ENCODE results near the gene PPID. TPM values are rescaled to one million over a fixed set of nuclear protein-coding genes. Genes with fewer than 3 reads are reported as not detected.
"Not testable (repeated sequence)": the region's sequence is repeated elsewhere in the genome, so short reads cannot be mapped to it uniquely, and the experiment has no call there.

Gene PPID
- 40.1 and 41.4 TPM in 2 replicates for total RNA-seq (2014; rRNA removed; shearing (Covaris generic))

DNA sequence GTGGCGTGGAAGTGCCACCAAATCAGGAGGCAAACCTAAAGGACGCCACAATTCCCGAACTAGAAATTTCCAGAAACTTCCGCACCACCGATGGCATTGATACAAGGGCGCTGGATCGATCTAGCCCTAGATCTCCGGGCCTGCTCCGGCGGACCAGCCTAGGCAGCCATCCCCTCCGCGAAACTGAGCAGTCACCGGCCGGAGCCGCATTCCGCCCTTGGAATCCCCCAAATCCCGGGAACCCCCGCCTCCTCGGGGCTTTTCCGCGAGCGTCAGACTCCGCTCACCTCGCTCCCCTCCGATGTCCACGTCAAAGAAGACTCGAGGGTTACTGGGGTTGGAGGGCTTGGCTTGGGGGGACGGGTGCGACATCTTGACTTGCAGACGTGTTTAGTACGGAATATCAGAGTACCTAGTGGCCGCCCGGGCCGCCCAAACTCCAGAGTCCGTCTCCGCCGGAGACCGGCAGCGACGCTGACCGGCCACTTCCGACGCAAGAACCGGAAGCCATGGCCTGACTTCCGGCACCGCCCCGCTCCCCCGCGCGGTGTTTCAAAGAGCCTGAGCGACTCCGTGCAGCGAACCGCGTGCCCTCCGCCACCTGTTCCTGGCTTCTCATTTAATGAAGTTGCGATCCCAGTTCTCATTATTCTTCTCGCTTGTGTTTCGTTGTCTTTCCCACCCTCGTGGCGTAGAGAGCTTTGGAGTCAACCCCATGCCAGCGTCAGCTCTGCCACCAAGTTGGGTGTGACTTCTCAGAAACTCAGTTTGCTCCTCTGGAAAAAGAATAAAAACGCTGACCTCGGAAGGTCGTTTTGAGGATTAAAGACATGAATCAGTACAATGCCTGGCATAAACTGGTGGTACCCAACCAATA lies at the start of gene PPID:
TSS of gene PPID (minus strand) at position 480 of the 877 bp plus-strand sequence. CDS start at position 372, 108 bp downstream.
- peak; percentile 75 for DNase-seq (ENCODE audit: low read depth)

DNA sequence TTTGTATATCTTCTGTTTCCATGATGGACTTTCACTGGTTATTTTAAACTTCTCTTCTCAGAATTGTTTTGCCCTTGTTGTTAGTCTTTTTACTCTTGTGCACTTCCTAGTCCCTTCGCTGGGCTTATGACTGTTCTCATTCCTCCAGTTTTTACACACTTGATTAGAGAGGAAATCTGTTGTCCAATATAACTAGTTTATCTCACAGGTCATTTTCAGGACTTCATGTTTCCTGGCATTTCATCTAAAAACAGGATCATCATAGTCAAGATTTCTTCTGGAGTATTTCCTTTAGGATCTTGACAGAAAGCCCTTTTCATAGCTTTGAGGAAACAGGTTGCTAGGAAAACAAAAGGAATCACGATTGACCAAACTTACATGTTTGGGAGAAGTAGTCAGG lies 48.6 kb upstream of the PPID start:
- DNase-seq (ENCODE audit: low read depth), result no peak

DNA sequence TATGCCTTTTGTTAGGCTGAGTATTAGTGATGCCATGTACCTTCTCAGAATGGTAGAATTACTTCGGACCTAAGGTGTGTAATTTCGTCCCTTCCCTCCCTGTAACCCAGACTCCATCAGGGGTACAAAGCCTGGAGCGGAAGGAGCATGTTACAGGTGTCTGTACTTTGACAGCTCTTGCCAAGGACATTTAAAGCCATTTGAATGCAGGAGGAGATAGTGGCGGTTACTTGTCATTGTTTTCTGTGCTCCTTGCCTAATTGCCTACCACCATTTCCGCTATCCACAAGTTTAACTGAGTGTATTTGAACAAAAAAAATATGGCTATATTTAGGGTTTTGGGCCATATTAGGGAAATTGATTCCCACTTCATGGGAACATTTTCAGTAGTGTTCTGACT lies 47.5 kb upstream of the PPID start:
- no peak for DNase-seq (ENCODE audit: low read depth)

DNA sequence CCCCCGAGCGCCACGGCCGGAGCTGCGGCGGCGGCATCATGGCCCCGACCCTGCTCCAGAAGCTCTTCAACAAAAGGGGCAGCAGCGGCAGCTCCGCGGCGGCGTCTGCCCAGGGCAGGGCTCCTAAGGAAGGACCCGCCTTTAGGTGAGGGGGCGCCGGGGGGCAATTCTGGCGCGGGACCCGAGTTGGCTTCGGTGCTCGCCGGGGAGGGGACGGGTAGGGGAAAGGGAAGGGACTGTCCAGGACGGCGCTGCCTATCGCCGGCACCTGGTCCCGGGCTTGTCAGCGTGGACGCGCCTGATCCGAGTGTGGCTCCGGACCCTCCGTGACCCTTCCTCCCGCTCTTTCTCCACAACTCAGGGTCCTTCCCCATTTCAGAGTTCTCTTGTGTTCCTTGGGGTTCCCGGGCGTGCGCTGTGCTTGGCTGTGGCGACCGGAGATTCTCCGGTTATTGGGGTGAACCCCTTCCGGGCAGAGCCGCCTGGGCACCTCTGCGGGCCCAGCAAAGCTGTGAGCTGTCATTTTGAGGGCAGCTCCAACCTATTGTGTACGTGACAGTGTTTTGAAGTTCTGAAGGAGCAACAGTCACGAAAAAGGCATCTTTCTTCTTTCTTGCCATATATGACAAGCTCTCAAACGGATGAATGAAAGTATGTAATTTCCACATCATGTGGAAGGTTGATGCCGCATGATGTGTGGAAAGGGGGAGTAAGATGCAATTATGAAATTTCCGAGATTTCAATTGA lies 46.2 kb upstream of the PPID start:
- DNase-seq (ENCODE audit: low read depth), result peak; percentile 51

DNA sequence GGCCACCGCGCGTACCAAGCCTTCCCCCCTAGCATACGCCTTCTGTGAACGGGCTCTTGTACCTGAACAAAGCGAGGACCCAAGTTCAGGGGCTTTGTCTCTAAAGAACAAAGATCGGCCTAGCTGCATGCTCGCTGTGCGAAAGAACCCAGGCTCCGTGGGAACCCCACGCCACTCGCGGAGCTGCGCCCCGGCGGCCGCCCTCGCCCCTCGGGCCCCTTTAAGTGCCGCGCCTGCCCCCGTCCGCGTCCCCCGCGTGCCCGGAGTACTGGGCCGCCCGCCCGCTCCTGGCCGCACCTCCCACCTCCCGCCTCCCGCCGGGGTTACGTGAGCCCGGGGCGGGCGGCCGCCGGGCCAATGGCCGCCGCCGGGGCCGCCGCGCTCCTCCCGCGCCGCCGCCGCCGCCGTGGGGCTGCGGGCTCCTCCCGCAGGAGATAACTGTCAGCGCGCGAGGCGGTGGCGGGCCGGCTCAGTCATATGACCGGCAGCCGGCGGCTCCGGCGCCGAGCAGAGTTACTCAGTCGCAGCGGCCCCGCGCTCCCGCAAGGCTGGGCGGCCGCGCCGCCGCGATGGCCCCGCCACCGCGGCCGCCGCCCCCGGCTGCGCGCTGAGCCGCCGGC lies 45.5 kb upstream of the PPID start, which contains the start of gene FNIP2:
TSS of gene FNIP2 (plus strand) at position 472 of the 620 bp plus-strand sequence. CDS start 187 bp downstream, outside the sequence.
- peak; percentile 63 for DNase-seq (ENCODE audit: low read depth)

DNA sequence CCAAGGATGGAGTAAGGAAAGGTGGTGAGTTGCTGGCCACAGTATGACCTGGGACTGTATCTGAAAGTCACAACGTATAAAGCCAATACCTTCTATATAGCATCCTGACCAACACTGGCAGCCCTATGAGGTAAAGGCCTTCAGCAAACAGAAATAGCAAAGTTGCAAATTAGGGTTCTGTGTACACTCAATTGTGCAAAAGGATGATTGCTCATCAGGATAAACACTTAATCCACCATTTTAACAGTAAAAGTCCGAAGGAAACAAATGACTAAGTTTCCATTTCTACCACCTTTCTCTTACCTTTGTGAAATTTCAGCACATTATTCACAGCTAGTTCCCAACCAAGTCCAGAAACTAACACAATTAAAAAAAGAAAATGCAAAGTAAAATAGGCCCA lies 44.3 kb upstream of the PPID start:
- DNase-seq (ENCODE audit: low read depth), result no peak

DNA sequence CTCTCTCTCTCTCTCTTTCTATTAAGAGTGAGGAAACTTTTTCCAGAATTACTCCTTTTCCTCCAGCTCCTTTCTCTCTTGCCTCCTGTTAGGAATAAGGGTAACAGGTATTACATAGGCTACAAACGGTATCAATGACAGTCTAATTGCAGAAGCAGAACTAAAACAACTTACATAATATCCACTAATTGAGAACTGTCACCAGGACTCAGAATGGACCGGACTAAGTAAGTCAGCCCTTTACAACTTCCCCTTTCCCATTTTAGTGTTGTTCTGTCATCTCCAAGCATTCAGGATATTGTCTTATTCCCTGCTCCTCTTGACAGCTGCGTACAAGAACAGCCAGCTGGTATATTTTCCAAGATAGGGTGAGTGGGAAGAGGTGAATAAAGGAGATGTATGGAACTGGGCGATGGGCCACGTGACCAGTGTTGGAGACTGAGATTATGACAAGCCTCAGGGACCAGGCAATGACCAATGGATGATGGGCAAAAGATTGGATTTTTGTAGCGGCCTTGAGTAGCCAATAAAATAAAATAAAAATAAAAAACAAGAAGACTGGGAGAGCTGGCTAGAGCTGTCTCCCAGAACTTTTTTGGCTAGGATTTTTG lies 43.3 kb upstream of the PPID start:
- no peak for DNase-seq (ENCODE audit: low read depth)

DNA sequence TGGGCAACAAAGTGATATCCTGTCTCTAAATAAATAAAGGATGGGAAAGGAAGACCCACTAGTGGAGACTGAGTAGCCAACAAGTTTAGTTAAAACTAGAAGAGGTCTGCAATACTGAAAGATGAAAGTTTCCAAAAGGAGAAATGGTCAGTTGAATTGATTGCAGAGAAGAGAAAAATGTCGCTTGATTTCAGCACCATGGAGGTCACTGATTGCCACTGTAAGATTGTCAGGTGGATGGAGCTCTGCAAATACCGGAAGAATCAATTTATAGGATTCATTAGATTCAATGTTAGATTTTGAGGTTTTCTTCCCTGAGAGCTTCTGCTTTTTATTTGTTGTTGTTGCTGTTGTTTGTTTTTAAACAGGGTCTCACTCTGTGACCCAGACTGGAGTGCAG lies 40.3 kb upstream of the PPID start:
- DNase-seq (ENCODE audit: low read depth), result no peak

DNA sequence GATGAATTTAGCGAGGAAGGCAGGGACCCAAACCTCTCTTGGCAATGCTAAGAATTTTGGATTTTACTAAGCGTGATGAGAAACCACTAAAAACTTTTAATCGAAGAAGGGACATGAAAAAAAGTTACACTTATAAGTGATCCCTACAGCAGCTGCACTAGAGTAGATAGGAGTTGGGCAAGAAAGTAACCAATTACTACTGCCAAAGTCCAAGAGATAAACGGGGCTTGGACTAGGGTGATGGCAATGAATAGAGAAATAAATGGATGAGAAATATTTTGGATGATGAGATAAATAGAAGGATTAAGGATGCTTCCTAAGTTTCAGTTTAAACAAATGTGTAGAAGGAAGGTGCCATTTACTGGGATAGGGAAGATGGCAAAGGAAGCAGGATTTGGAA lies 39.4 kb upstream of the PPID start:
- DNase-seq (ENCODE audit: low read depth), result no peak

DNA sequence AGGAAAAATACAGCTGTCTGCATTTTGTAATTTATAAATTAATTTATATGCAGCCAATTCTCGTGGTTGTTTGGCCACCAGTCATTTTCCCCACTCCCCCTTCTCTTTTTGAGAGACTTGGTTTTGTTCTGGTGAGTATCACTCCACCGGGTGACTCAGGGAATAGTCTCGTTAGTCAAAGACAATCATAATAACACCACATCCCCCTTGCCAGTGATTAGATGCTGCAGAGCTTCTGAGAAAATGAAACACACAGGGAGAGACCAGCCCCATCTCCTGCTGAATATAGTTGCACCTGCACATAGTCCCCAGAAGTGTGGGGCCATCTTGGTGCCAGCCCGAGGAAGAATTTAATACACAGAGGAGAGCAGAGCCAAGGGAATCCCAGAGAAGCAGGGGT lies 37.7 kb upstream of the PPID start:
- DNase-seq (ENCODE audit: low read depth), result peak; percentile 67

DNA sequence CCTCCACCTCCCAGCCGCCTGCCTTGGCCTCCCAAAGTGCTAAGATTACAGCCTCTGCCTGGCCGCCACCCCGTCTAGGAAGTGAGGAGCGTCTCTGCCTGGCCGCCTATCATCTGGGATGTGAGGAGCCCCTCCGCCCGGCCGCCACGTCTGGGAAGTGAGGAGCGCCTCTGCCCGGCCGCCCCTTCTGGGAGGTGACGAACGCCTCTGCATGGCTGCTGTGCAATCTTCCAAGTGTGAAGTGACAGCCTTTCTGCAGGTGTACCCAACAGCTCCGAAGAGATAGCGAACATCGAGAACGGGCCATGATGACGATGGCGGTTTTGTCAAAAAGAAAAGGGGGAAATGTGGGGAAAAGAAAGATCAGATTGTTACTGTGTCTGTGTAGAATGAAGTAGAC lies 36.3 kb upstream of the PPID start:
- not testable (repeated sequence) for DNase-seq (ENCODE audit: low read depth)

DNA sequence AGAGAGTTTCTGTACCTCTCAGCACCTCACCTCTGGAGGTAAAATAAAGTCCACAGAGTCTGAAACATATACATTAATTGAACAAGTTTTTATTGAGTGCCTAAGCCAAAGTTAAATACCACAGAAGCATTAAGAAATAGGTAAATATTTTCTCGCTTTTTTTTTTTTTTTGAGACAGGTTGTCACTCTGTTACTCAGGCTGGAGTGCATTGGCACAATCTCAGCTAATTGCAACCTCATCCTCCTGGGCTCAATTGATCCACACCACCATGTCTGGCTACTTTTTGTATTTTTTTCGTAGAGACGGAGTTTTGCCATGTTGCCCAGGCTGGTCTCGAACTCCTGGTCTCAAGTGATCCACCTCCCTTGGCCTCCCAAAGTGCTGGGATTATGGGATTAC lies 35.5 kb upstream of the PPID start:
- DNase-seq (ENCODE audit: low read depth), result no peak

DNA sequence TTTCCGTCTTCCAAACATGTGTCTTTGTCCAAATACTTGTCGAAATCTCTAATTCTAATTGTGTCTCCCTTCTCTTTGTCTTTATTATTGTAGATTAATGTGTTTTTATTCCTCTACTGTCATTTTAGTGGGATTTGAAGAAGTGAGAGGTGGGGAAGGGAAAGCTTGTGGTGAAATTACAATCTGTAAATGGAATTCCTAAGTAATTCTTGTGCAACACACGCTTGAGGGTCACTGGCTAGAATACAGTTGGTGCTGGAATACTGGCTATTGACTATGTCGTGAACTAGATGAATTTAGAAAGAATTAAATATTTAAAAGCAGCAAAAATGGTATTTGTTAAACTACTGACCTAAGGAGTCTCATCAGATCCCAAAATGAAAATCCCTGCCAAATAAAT lies 34.9 kb upstream of the PPID start:
- DNase-seq (ENCODE audit: low read depth), result no peak

DNA sequence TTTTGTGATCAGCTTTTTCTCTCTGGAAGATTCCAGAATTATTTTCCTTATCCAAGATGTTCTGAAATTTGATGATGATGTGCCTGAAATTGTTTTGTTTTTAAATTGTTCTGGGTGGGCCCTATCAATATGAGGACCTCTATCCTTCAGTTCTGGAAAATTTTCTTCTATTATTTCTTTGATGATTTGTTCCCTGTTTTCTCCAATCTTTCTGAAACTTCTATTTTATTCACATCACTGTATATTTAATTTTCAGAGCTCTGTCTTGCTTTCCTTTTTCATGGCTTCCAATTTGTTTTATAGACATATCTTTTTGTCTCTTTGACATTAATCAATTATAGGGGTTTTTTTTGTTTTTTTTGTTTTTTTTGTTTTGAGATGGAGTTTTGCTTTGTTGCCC lies 33.4 kb upstream of the PPID start:
- no peak for DNase-seq (ENCODE audit: low read depth)

DNA sequence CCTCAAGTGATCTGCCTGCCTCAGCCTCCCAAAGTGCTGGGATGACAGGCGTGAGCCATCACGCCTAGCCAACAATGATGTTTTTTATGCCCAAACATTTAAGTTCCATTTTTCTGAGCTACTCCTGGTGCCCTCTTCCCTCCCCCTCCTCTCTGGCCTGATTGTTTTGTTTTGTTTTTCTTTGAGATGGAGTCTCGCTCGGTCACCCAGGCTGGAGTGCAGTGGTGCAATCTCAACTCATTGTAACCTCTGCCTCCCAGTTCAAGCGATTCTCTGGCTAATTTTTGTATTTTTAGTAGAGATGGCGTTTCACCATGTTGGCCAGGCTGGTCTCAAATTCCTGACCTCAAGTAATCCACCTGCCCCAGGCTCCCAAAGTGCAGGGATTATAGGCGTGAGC lies 32.6 kb upstream of the PPID start:
- DNase-seq (ENCODE audit: low read depth), result not testable (repeated sequence)

DNA sequence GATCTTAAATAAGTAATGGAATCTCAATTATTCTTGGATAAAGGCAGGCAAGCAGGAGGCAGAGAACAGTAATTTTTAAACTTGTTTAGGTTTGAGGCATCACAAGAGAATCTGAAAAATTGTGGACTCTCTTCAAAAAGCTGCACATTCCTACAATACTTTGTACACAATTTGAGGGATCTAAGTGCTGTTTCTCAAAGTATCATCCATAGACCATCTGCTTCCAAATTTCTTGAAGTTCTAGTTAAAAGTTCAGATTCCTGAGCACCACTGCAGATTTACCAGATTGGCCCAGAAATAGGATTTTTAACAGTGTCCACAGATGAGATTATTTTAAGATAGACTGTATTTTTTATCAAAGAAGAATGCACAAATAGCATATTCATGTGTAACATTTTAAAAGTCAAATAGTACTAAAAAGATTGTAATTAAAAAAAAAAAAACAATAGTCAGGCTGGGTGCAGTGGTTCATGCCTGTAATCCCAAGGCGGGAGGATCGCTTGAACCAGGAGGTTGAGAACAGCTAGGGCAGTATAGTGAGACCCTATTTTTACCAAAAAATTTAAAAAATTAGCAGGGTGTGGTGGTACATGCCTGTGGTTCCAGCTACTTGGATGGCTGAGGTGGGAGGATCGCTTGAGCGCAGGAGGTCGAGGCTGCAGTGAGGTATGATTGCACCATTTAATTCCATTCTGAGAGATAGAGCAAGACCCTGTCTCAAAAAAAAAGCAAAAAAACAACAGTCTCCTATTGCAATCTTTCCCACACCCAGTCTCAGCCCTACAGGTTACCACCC lies 31.4 kb upstream of the PPID start:
- DNase-seq (ENCODE audit: low read depth), result no peak

DNA sequence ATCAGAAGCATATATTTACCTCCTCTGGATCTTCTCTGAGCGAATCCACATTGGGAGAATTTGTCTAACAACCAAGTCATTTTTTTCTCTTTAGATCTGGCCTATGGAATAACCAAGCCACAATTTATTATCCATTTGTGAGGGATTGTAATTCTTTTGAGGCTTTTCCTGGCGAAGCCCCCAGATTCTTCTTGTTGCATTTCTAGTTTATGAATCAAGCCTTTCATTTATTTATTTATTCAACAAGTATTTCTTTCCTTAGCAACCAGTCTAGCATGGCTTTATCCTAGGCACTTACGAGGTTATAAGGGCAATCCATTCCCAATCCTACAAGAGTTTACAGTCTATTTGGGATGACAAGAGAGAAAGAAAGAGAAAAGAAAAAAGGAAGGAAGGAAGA lies 27.2 kb upstream of the PPID start:
- DNase-seq (ENCODE audit: low read depth), result peak; percentile 87

DNA sequence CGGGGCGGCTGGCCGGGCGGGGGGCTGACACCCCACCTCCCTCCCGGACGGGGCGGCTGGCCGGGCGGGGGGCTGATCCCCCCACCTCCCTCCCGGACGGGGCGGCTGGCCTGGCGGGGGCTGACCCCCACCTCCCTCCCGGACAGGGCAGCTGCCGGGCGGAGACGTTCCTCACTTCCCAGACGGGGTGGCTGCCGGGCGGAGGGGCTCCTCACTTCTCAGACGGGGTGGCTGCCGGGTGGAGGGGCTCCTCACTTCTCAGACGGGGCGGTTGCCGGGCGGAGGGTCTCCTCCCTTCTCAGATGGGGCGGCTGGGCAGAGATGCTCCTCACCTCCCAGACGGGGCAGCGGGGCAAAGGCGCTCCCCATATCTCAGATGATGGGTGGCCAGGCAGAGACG lies 23.3 kb upstream of the PPID start:
- DNase-seq (ENCODE audit: low read depth), result not testable (repeated sequence)

DNA sequence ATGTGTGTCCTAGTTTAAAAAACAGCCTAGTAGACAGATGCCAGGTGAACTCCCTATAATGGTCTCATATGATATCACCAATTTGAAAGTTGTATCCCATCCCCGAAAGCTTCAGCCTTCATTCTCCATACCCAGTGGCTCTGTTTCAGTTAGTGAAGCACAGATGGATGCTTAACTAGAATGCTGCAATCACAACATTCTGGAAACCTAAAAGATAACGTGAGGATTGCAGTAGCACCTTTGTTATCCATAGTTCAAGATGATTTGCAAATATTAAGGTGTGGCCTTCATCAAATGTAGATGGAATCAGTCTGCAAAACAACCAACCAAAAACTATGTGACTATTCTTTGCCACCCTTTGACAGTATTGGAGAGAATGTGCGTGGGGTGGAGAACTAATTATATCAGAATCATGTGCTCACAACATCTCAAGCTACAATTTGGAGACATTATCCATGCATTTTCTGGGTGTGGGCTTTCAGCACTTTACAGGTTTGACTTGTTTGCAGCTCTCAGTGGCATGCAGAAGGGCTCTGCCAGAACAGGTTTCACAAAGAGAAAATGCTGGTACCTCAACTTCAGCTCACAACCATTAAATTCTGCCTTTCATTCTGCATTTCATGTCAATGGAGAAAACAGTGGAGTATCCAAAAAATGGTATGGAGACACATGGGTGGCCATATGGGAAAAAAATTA lies 18.3 kb upstream of the PPID start:
- DNase-seq (ENCODE audit: low read depth), result no peak

DNA sequence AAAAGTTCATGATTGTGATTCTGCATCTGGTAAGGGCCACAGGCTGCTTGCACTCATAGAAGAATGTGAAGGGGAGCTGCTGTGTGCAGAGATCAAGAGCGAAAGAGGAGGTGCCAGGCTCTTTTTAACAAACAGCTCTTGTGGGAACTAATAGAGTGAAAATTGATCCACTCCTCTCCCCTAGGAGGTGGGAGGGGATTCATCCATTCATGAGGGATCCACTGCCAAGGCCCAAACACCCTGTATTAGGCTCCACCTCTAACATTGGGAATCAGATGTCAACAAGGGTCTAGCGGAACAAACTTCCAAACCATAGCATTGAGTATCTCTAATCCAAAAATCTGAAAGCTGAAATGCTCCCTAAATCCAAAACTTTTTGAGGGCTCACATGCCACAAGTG lies 16.4 kb upstream of the PPID start:
- no peak for DNase-seq (ENCODE audit: low read depth)

DNA sequence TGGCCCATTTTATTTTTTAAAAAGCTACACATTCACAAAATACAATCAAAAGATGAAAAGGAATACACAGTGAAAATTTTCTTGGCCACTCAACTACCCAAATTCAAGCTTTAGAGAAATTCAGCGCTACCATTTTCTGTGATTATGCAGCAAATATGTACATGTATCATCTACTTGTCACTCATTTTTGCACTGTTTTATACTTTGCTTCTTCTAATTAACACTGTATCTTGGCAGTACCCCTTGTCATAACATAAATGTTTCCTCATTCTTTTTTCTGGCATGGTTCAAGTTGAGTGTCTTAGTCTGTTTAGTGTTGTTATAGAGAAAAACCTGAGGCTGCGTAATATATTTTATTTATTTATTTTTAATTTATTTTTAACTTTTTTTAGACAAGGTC lies 15.7 kb upstream of the PPID start:
- DNase-seq (ENCODE audit: low read depth), result no peak

All from M059J (cell line).